ENCODE data around the gene TNFRSF6B. TPM values are rescaled to one million over a fixed set of nuclear protein-coding genes. Genes with fewer than 3 reads are reported as not detected.

The TNFRSF6B gene
- polyA plus RNA-seq, 1 of the 3 experiments (the other 2 are of a cell fraction): 9.4 TPM

GRCh38 chr20:63688228-63689045, 8.0 kb upstream of the TNFRSF6B start:
- DNase-seq: no peak
- H3K4me3 ChIP-seq (ENCODE audit: low read depth in 2 of 2, low read length in 1 of 2): no peak overlapping the region
- H3K9ac ChIP-seq: no peak overlapping the region
- WGBS (ENCODE audit: low lambda C conversion rate): 91% methylated on average over 14 of the region's 31 CpGs
- ChIA-PET CTCF (no interaction called here), POLR2A (interaction anchor here (0.9 kb wide), 1 partner anchor 14 kb away, joined by 3 read pairs; no protein-coding TSS in a partner anchor)
- H3K9me2 ChIP-seq: no peaks in the 10 kb centered on the region
- H3K4me1 ChIP-seq (ENCODE audit: control insufficient read depth in 1 of 2, insufficient read depth in 2 of 2, low read depth in 1 of 2, low read length in 1 of 2): no peaks in the 10 kb centered on the region
- no peaks in the 10 kb centered on the region for H3K9me3 ChIP-seq
- H4K20me1 ChIP-seq (ENCODE audit: insufficient read depth): no peaks in the 10 kb centered on the region
- no peak overlapping the region for H3K4me2 ChIP-seq
- TF ChIP-seq USF2 (IDR thresholded peaks at IDR 0.05; ENCODE audit: borderline replicate concordance, low read depth, low read length): no peak
- TF ChIP-seq GATA2 (CRISPR knock-in tag; IDR thresholded peaks at IDR 0.05): no peak
- no peak for TF ChIP-seq TAF1 (IDR thresholded peaks at IDR 0.05; ENCODE audit: borderline replicate concordance, low read depth, low read length)
- no peak for TF ChIP-seq IRF3 (IDR thresholded peaks at IDR 0.05; ENCODE audit: low read depth, low read length)
- TF ChIP-seq SIN3A (IDR thresholded peaks at IDR 0.05; ENCODE audit: borderline replicate concordance, low read depth, low read length): no peak
- TF ChIP-seq CHD2 (IDR thresholded peaks at IDR 0.05; ENCODE audit: low read length, partially characterized antibody): no peak
- TF ChIP-seq FOXM1 (IDR thresholded peaks at IDR 0.05; ENCODE audit: low read depth): no peak
- no peak for TF ChIP-seq POLR2AphosphoS5 (IDR thresholded peaks at IDR 0.05; ENCODE audit: low read depth, low read length)
- no peak for TF ChIP-seq ELF1 (IDR thresholded peaks at IDR 0.05)
- no peak for TF ChIP-seq USF1 (IDR thresholded peaks at IDR 0.05; ENCODE audit: borderline replicate concordance, low read depth)
- no peak for TF ChIP-seq JUND (IDR thresholded peaks at IDR 0.05)
- no peak for TF ChIP-seq PBX3 (IDR thresholded peaks at IDR 0.05)
- no peak for TF ChIP-seq FOXJ3 (CRISPR knock-in tag; IDR thresholded peaks at IDR 0.05)
- no peak for TF ChIP-seq FOSL2 (IDR thresholded peaks at IDR 0.05; ENCODE audit: borderline replicate concordance, low read depth)
- no peak for TF ChIP-seq YY1 (IDR thresholded peaks at IDR 0.05; ENCODE audit: low read depth)
- no peak for TF ChIP-seq NRF1 (IDR thresholded peaks at IDR 0.05; ENCODE audit: low read depth, low read length)
- no peak overlapping the region for H2AFZ ChIP-seq (ENCODE audit: low read depth)
- H3K79me2 ChIP-seq (ENCODE audit: insufficient read depth): no peaks in the 10 kb centered on the region
- H3K27me3 ChIP-seq (ENCODE audit: insufficient read depth): no peaks in the 10 kb centered on the region
- H3F3A ChIP-seq (replicated peaks; ENCODE audit: insufficient read depth): no peaks in the 10 kb centered on the region
- no peak overlapping the region for H3K27ac ChIP-seq (ENCODE audit: low read depth in 2 of 2, low read length in 1 of 2)
- no peaks in the 10 kb centered on the region for H3K36me3 ChIP-seq (replicated peaks in 1 of 2; ENCODE audit: control insufficient read depth in 1 of 2, insufficient read depth in 2 of 2, low read length in 1 of 2)

All from SK-N-SH (cell line).